NCI-H2107 (cell line): Measurements from ENCODE around the gene RNU1-2.
A peak's percentile ranks its signal among the peaks of the same experiment; 100 is the strongest.
"Not testable (repeated sequence)": the region's sequence is repeated elsewhere in the genome, so short reads cannot be mapped to it uniquely, and the experiment has no call there.

Experiments used
- DNase-seq: peaks from one replicate; lab custom pipeline; 2025; lab: John Stamatoyannopoulos, UW

Gene RNU1-2

DNA sequence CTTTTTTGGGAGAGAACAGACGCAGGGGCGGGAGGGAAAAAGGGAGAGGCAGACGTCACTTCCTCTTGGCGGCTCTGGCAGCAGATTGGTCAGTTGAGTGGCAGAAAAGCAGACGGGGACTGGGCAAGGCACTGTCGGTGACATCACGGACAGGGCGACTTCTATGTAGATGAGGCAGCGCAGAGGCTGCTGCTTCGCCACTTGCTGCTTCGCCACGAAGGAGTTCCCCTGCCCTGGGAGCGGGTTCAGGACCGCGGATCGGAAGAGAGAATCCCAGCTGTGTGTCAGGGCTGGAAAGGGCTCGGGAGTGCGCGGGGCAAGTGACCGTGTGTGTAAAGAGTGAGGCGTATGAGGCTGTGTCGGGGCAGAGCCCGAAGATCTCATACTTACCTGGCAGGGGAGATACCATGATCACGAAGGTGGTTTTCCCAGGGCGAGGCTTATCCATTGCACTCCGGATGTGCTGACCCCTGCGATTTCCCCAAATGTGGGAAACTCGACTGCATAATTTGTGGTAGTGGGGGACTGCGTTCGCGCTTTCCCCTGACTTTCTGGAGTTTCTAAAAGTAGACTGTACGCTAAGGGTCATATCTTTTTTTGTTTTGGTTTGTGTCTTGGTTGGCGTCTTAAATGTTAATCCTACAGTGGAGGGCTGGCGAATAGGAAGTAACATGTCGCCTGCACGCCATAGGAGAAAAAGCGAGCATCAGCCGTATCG, at the start of gene RNU1-2:
RNU1-2 (plus strand) TSS at position 383 of the 718 bp plus-strand sequence.
- peak; percentile 90 for DNase-seq

DNA sequence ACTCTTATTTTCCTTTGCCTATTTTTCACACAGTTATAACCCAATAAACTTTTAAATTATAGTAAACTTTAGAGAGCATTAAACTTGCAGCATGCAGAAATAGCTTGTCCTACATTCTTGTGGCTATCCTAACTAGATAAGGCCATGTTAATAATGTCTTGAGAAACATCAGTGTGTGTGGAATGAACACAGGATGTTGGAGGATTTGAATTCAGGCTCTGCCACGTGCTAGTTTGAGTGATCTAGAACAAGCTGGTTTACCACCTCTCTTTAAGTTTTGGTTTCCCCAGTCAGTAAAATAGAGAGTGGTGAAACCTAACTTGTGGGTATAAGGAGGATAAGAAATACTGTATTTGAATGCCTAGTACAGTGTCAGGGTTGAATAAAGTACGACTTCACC, 39.6 kb upstream of the RNU1-2 start:
- not testable (repeated sequence) for DNase-seq

DNA sequence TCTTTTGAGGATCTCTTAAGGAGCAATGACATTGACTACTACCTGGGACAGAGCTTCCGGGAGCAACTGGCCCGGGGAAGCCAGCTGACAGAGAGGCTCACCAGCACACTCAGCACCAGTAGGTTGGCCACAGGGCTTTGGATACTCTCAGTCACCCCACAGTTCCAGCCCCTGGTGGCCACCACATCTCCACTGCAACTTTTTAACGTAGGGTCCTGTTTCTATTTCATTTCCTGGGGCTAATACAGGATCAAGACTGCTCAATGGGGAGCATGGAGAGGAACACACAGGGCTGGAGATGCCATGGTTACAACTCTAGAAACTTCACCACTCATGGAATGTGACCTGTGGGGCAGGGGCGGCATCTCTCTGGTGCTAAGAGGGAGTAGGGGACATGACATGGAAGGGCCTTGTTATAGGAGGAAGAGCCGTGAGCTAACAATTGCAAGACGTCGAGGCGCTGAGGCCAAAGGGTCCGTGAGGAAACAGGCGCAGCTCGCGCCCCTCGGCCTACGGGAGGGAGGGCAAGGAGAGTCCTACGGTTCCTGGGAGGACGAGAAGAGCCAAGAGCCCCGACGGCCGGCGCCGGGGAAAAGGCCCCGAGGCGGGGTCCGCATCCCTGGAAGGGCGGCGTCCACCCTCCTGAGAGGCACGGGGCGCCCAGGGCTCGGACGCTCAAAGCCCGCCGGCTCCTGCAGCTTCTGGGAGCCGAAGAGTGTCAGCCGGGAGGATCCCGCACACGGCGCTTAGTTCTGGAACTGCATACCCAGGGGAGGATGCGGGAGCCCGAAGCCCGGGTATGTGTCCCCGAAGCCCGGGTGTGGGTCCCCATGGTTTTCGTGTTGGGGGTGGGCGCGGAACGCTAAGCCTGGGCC, 36.4 kb upstream of the RNU1-2 start:
- DNase-seq, result not testable (repeated sequence)

DNA sequence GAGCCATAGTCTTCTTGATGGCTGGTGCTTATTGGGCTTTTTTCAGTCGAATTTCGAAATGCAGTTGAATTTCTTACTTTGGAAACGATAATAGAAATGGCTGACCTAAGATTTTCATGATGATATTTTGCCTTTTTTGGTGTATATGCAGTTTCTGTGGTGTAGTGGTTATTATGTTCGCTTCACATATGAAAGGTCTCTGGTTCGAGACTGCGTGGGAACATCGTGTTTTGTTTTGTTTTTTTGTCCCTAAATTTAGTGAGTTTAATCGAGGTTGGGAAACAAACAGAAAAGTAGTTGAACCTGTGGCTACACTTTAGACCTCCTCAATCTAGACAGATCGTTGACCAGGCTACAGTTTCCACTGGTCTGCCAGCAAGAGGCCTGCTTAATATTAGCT, 35.7 kb upstream of the RNU1-2 start:
- DNase-seq, result not testable (repeated sequence)

DNA sequence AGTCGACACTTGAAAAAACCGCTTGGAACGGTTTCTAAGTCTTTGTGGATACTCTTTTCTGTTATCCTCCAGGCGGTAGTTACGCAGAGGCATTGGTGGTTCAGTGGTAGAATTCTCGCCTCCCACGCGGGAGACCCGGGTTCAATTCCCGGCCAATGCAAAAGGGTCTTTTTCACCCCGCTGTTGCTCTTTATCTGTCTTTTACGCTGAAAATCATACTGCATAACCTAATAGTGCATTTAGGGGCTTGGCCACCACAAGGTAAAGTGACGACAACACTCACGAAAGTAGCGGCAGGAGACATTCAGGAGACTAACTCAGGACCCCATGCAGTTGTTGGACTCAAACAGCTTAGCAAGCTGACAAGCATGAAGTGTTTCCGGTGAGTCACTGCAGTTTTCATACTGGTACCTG, 33.9 kb upstream of the RNU1-2 start:
- DNase-seq, result not testable (repeated sequence)

DNA sequence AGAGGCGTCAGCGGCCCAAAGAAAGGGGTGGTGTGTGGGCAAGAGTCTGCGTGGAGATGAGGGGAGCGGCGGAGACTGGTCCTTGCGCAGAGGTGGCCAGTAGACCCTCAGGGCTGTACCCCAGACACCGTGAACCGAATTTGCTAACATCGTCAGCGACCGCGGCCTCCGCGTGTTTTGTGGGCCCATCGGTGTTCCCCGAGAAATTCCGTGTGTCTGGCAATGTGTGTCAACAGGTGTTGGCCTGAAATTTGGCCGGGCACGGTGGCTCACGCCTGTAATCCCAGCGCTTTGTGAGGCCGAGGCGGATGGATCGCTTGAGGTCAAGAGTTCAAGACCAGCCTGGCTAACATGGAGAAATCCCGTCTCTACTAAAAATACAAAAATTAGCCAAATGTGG, 33.4 kb upstream of the RNU1-2 start:
- not testable (repeated sequence) for DNase-seq

DNA sequence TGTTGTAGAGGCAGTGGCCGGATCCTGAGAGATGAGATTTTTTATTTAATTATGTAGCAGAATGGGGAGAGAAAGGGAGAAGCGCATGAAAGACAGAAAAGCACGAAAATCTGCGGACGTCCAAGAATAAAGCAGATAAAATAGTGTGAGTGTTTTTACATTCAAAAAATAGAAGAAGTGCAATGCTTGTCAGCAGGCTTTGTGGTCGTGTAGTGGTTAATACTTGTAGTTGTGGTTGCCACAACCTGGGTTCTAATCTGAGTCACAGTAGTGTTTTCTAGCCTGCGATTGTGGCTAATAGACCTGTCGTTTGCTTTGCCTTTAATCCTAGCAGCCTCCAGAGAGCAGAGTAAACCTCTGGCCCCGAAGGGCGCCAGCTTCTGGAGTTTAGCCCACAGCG, 32.8 kb upstream of the RNU1-2 start:
- DNase-seq, result not testable (repeated sequence)

DNA sequence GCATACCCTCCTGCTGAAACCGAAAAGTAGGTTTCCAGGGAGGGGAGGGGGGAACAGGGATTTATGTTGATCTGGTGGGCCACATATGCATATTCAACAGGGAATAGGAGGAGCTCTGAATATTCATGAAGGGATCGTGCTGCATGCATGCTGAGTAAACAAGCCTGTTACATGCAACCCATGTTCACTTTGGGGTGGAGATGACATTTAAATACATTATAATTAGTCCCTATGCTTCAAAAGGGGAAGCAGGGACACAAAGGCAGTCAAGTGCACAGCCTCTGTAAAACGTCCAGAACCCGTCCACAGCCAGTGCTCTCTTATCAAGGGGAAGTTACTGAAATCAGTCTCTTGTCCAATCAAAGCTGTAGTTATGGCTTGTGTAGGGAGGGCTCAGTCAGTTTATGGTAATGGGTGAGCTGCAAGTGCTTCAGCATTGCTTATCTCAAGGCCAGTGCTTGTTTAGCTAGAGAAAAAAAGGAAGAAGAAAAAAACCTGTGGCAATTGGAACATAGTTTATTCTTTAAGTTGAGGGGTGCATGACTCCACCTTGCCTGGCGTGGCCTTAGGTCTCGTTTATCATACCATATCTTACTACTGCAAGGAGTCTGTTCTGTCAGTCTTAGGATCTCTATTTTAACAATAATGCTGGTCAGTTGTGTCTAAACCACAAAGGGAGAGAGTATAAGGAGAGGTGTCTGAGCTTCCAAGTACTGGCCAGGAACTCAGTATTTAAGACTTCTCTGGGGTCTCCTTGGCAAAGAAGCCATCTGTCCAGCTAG, 28.7 kb upstream of the RNU1-2 start:
- not testable (repeated sequence) for DNase-seq

DNA sequence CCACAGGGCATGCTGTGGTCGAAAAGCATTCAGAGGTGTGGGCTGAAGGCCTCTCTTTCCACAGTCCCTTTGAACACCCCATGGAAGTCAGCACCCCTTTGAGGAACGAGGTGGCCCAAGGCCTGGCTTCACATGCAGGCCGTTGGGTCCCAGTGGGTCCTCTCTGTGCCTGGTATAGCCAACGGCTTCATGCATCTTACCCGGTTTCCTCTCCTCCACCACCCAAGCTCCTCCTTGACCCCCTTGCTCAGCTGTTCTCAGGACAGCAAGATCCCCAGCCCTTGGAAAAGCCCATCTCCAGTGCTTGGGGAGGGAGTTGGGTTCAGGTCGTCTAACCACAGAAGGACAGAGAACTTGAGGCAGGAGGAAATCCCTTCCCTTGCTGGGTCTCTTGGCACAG, 27.0 kb upstream of the RNU1-2 start:
- DNase-seq, result not testable (repeated sequence)

DNA sequence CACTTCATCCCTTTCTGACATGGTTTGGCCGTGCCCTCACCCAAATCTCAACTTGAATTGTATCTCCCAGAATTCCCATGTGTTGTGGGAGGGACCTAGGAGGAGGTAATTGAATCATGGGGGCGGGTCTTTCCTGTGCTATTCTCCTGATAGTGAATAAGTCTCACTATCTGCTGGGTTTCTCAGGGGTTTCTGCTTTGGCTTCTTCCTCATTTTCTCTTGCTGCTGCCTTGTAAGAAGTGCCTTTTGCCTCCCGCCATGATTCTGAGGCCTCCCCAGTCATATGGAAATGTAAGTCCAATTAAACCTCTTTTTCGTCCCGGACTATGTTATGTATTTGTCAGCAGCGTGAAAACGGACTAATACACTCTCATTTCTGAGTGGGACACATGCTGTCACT, 25.8 kb upstream of the RNU1-2 start:
- not testable (repeated sequence) for DNase-seq

DNA sequence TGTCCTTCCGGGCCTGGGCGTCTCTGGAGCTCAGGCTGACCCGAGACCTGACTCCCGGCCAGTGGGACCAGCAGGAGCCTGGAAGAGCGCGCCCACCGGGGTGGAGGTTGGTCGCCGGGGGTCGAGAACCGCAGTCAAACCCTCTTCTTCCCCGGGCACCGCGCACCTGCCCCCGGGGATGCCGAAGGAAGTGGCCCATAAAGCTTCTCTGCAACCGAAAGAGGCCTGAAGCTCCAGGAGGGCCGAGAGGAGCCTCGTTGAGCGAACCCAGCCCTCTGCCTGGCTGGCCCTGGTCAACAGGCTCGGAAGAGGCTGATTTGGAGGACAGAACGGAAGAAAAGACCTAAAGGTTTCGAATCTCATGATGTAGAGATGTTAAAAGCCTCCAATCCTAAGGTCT, 24.6 kb upstream of the RNU1-2 start:
- DNase-seq, result not testable (repeated sequence)

DNA sequence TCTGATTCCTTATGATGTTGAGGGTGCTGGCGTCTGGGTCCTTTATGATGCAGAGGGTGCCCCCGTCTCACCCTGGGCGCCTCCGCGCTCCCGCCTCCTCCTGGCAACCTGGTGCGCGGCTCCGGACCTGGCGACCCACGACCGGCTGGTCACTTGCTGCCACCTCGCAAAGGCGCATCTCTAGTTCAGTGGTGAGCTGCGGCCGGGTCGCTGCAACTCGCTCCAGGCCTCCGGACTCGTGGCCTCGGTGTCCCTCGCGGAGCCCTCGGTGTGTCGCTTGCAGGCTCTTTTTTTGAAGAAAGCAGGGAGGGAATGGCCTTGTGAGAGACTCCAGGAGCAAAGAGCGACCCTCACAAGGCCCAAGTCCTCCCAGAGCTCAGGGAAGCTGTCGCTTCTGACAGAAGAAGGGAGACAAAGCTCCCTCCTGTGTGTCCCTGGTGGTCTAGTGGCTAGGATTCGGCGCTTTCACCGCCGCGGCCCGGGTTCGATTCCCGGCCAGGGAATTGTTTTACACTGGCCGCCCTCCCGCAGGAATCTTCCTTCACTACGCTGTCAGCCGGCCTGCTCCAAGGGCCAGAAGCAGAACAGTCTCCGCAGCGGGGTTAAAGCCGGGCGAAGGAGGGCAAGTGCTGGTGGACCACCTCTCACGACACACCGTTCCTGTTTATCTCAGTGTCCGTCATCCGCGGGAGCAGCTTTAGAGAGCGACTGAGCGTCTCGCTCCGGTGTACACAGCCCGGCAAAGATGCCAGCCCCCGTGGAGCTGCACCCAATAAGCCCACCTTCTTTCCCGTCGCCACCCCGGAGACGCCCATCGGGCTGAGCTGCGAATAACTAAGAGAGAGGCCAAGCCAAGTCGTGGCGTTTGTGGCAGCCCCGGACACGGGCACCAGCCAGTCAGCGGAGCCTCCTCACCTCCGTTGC, 23.4 kb upstream of the RNU1-2 start:
- DNase-seq, result not testable (repeated sequence)

DNA sequence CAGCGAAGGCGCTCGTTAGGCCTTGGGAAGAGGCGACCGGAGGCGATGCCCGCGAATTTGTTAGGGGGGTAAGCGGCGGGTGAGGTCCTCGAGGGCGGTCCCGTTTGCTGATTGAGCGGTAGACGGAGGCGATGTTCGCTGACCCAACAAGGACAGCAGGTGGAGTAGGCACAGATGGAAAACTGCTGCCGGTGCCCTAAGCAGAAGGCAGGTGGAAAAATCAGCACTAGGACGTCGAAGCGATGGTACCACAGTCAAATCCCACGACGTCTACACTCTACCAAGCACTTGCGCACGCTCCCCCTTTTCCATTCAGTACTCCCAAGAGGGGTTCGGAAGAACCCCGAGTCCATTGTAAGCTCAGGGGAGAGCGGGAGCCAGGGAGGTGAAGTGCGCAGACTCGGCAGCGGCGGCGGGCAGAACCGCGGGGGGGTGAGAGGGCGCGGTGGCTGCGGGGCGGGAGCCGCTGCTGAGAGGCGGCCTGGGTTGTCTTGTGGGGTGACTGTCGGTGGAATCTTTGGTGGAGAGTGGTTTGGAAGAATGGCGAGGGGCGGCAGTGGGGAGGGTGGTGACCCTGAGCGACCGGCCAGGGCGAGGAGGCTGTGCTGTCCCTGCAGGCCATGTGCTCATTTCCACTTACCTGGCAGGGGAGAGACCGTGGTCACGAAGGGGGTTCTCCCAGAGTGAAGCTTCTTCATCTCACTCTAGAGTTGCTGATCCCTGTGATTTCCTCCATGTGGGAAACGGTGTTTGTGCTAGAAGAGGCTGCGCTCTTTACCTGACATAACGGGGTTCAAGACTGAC, 22.5 kb upstream of the RNU1-2 start:
- DNase-seq, result not testable (repeated sequence)

DNA sequence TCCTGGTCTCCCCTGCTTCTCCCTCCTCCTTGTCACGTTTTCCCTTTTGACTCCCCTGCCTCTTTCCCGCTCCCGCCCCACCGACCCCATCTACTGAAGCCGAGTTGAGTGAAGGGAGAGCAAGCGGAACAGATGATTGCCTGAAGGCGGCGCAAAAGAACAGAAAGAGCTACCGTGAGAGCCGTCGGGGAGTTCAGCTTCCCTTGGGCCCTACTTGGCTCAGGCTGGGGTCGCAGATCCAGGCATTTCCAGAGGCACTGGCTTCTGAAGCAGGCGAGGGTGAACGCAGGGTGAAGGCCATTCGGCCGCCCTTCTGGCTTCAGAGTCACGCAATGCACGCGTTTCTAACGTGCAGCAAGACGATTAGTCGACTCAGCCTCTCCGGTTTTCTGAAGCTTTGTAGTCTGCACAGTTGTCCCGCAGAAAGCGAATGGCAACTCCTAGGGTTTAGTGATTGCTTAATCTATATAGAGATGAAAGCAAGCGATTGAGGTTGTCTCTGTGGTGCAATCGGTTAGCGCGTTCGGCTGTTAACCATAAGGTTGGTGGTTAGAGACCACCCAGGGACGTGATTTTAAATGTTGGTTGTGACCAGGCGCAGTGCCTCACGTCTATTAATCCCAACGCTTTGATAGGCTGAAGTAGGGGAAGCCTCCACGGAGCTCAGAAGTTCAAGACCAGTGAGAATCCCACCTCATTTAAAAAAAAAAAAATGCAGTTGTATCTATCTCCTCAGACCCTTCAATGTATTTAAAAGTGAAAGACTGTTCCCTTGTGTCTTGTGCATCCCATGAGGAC, 20.6 kb upstream of the RNU1-2 start:
- DNase-seq, result not testable (repeated sequence)

DNA sequence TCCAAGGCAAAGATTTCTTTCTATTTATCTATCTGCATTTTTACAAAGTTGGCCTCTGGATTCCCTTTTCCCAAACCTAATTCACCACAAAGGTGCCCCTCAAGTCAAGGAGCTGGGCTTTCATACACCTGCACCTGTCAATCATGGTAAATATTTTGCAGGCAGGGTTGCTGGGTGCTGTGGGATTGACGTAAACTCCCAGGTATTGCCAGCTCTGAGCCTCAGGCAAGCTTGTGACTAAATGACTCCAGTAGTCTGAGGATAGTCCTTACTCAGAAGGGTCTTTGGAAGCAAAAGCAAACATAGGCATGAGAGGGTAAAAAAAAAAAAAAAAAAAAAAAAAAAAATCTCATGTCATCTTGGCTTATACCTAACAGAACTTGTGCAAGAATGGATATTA, 14.0 kb upstream of the RNU1-2 start:
- not testable (repeated sequence) for DNase-seq

DNA sequence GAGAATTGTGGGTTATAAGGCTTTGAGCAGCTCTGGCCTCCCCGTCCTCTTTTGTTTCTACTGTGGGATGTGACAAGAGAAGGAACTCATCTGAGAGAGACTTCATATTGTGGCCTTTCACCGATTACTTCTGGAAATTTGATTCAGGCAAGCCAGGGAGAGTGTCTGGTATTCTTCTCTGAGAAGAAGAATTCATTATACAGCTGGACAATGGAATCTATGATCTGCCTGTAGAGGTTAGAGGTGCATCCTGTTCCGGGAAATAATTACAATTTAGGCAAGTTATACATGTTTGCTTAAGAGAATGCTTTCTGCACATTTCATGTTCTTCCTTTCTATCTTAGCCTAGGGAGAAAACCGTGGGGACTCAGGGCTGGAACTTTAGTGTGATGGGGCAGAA, 12.8 kb upstream of the RNU1-2 start:
- DNase-seq, result no peak

DNA sequence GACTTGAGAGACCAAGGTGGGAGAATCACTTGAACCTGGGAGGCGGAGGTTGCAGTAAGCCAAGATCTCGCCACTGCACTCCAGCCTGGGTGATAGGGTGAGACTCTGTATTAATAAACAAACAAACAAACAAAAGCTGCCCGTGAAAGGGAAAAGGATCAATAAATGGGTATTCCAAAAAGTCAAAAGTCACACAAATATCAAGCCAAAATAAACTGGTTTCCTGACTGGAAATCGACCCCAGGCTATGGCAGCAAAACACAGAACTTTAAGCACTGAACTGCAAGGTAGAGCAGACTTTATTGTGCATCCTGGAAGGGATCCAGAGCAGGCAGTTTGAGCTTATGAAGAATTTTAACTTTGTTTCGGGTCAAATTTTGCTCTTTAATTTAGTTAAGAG, 11.3 kb upstream of the RNU1-2 start:
- DNase-seq, result not testable (repeated sequence)

DNA sequence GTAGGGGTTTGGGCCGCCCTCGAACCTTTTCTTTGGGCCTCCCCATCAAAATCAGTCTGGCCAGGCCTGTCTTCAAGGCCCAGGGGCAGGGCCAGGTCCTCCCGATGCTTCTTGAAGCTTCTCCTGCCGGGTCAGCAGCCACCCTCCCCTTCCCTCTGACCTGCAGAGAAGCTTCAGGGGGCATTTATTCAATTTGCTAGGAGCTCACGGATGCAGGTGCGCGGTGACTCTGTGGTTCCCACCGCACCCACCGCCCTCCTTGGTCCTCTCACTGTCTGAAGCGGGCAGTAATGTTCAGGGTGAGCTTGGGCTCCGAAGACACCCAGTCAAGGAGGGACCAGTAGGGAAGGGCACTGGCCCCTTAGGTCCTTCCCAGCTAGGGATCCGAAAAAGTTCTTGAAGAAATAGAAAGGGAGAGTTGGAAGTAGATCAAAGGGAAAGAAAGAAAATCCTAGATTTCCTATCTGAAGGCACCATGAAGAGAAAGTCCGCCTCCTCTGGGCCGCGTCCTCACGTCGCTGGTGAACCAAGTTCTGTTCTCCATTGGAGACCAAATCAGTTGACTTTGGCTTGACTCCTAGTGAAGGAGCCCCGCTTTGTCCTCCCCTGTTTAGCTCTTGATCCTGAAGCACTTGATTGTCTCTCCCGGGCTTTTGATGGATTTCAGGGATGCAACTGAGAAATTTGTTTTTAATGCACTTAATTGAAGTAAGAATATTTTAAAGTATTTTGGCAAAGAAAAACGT, 8.7 kb upstream of the RNU1-2 start:
- no peak for DNase-seq
